Posterior cingulate gyrus (tissue), 11 donors: Measurements from ENCODE around the gene MBP.

Experiments used
- DNase-seq, 10 donors: peaks; one replicate each; pipeline versions ENCODE4 v3.0.0 to v3.0.0-alpha.2; 2020 to 2021; ENCODE audit warnings: mixed read lengths in 3 of 10
- intact Hi-C: fragments of 100-400 bp; cut with DNase I; formaldehyde crosslinking; loops from one replicate; pipeline ENCODE4 v1.15.1; 2023

The MBP gene

DNA sequence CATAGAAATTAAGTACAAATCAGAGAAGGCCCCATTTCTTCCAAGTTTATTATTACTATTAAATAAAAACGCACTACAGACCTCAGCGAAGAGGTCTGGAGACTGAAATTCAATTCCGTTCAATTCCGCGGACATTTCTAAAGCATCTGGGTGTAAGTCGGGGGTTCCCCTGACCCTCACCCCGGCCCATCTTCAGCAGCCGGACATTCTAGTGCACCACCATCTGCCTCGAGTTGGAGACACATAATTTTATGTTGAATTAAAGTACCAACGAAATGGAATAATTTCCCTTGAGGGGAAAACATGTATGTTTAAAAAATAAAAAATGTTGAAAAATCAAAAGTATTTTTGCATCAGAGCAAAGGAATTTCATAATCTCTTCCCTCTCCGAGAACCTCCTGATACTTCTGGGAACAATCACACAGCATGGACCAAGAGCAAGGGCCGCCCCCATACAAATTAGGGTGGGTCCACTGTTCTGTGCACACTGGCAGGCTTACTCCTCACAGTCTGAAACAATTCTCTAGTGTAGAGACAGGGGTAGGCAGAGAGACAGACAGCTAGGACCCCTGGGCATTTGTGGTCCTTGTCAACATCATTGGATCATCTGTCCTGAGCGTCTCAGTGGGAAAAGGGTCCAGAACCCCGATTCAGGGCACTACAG, 29.3 kb downstream of the MBP start:
- intact Hi-C loops, result no loop called here
- no peak for DNase-seq

DNA sequence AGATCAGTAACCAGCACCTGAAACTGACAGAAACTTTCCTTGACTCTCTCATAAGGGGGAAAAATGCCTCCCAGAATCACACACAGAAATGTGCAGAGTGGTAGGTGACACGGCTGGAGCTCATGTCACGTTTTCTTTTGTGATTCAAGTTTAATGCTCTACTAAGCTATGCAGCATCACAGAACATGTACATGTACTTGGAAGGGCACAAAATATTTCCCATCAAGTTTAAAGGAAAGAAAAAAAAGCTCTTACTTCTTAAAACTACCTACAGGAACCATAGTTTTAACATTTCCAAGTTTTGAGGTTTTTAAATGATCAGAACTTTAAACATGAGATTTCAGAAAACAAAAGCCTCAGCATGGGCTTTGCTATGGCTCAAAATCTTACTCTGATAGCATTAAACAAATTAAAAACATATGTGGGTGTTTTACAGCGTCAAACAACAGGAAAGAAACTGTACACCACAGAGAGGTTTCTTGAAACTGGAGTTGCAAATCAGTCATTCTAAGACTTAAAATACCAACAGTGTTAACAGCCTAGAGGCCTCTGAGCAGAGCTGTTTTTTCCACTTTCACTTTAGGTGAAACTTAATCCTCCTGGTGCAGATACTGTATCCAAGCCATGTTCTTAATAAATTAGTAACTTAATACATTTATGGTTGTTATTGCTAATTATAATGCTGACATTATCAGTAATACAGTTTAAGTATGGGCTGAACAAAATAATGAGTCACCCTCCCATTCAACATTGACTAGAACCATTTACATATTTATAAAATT, 30.1 kb downstream of the MBP start:
- no peak for DNase-seq
- intact Hi-C loops, result no loop called here

DNA sequence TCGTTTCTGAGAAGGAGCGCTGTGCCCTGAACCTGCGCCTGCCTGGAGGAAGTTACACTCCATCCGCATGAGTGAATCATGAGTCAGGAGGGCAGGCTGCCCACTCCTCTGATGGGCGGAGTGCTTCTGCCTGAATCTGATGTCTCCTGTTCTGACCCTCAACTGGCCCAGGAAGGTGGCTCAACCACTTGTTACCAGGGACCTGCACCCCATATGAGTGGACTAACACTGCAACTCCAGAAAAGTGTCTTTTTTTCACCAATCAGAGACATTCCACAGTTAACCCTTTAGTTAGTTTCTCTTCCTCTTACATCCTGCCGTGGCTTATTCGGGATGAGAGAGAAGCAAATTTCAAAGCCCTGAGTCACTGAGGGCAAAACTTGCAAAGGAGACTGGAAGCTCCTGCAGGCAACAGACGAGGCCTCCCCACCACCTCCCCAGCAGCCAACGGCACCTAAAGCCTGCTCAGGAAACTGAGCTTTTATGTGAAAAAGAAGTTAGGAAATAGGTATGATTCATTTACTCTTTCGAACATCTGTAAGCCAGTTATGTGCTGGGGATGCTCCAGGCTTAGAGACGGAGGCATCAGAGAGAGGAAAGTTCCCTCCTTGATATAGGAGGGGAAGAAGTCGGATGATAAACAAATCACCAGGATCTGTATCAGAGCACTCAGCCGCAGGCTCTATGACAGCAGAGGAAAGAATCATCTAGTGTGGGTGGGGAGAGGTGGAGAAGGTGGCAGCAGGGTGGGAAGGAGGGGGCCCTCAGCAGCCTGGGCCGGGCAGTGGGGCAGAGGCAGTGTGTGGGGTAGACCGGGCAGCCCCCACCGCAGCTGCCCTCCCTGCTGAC, 30.9 kb downstream of the MBP start:
- intact Hi-C loops, result no loop called here
- peak in 2 of 10 donors; percentile 30 to 69 for DNase-seq

DNA sequence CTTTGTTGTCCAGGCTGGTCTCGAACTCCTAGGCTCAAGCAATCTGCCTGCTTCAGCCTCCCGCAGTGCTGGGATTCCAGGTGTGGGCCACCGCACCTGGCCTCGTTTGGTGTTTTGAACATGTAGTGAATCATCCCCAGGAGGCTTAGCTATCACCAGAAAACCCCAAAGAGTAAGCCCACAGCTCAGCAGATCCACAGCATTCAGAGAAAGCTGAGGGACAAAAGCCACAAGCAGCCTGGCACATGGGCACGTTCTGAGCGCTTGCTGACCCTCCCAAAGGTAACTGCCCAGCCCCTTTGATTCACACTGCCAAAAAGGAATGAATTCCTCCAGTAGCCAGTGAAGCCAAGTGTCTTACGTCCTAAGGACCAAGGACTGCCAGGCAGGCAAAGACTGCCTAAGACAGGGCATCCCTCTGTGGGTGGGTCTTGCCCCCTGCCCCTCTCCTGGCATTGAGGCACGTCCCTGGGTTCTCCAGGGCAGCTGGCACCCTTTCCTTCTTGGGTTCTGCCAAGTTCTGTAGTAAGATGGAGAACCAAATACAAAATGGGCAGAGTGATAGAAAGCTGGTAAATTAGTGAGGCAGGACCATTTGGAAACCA, 31.7 kb downstream of the MBP start:
- intact Hi-C loops, result no loop called here
- DNase-seq, result peak in 1 of 10 donors; percentile 28

DNA sequence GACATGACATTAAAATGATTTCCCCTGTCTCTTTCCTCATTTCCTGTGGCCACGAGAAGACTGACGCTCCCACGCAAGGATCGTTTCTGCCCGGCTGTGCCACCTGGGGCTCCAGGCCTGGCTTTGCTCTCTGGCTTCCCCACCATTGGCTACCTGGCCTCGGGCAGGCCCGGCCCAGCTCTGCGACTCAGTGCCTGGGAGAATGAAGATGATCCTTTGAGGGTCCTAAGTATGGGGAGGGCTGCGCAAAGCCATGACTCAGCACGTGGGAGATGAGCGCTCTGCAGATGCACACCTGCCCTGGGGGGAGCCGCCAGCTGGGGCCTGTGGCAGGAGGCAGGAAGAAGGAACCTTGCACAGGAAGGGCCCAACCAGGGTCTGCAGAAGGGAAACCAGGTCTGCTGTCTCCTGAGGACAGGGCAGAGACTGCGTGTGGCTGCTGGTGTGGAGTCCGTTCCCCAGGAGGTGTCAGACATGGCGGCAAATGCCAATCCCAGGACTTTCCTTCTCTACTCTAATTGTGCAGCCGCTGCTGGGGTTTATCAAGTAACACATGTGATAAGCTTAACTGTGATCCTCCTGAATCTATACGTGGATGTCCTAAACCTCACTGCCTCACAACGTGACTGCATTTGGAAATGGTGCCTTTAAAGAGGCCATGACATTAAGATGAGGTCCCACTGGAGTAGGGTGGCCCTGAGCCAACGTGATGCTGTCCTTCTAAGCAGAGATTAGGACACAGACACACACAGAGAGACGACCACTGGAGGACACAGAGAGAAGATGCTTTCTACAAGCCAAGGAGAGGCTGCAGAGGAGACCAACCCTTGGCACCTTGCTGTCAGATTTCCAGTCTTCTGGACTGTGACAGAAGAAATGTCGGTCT, 32.9 kb downstream of the MBP start:
- DNase-seq, result peak in 2 of 10 donors; percentile 50 to 73
- intact Hi-C loops, result no loop called here

DNA sequence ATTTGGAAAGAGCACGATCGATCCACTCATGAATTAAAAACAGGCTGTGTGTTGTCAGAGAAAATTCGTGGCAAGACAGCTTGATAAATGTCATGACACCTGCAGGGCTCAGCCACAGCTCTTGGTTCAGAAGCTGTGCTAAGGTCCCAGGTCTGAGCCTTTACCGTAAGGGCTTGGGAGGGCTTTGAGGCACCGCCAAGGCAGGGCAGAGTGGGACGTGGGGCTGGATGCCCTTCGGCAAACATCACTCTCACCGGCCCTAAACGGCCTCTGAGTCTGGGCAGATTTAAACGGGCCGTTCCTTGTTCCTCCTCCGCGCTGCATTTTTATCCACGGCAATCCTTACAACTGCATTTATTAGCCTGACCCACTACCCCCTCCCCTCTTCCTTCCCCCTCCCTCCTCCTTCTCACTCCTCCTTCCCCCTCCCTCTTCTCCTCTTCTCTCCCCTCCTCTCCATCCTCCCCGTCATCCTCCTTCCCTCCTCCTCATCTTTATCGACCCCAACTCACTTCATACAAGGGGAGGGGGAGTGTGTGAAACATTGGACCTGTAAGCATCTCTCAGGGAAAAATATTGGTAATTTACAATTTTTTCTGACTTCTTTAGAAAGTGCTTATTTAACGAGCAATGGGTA, 33.9 kb downstream of the MBP start:
- peak in 2 of 10 donors; percentile 12 to 50 for DNase-seq
- intact Hi-C loops, result no loop called here

DNA sequence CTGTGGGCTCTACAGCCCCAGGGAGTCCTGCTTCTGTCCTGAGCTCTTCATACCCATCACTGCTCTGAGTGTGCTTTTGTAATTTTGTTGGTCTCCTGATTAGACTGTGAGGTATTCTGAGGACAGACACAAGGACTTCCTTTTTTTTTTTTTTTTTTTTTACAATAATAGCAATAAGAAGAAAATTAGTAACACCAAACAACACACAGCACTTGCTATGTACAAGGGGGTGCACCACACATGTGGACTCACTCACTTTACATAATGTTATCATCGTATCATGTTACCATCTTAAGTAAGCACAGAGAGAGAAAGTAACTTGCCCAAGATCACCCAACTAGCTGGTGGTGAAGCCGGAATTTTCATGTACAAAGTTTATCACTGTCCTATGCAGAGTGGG, 34.6 kb downstream of the MBP start:
- DNase-seq, result no peak
- intact Hi-C loops, result no loop called here

DNA sequence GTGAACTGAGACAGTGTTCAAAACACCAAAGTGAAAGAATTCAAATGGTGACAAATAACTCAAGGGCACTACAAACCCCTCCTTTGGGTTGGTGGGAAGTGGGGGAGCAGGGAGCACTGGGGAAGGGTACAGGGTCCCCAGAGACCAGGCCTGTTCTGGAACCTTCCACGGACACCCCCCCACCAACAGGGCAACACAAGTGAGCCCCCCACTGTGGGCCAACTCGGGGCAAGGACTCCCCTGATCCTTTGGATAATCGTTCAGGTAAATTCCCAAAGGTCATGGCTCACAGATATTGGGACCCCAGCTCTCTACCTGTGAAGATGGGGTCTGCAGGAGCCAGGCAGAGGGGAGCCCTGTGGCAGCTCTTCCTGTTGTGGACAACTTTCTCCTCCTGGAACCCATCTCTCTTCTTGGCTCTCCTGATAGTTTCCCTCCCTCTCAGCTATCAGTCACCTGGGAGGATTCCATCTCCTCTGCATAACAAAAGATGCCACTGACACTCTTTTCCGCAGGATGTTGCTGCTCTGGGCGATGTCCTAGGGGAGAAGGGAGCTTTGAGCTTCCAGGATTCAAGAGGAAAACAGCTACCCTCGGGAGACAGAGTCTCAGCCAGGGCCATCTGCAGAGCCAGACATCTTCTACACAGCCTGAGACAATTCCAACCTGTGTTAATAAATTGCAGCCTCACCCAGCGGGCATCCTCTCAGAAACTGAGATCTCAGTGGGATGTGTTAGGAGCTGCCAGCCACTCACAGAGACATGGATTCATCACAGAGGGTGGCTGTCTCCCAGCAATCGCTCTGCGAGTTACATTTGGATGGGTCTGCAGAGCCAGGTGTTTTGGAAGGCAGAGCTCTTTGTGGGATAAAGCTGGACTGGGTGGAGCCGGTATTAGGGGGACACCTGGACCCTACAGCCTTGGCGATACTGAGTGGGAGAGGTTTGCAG, 35.4 kb downstream of the MBP start:
- peak in 5 of 10 donors; percentile 19 to 89 (median 40) for DNase-seq
- intact Hi-C loops, result no loop called here

DNA sequence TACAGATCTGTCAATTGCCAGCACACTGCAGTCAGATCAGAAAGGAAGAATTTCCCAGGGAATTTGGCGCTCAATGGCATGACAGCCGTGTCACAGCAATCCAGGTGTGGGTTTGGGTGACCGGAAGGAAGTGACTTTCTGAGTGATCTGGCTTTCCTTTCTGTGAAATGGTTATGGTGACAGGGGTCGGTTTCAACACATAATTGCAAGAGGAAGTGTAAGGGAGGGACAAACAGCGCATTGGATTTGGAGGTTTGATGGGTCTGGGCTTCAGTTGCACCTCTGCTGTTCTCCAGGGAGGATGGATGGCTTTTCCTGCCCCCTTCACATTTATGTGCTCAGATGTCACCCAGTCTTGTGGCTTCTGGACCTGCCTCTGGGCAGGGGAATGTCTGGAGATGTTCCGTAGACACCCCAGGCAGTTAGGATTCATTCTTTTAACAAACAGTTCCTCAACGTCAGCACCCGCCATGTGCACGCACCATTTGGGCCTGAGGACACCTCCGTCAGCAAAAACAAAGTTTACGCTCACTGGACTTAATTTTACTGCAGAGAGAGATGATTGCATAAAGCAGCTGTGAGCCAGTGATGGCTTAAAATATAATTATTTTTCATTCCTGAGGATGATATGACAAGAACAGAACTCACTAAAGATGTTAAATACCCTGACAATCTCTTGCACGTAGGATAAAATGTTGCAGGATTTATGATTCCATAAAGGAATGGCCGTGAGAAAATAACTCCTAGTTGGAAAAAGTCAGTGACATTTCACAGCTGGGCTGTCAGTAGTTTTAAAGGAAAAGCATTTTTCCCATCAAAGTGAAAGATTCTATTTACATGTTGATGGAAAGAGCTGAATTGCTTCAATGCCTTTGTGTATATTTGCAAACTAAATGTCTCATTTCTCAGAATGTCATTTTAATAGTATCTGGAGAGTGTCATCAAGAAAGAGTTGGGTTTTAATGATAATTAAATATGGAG, 36.9 kb downstream of the MBP start:
- intact Hi-C loops, result no loop called here
- DNase-seq, result peak in 2 of 10 donors; percentile 26 to 48

DNA sequence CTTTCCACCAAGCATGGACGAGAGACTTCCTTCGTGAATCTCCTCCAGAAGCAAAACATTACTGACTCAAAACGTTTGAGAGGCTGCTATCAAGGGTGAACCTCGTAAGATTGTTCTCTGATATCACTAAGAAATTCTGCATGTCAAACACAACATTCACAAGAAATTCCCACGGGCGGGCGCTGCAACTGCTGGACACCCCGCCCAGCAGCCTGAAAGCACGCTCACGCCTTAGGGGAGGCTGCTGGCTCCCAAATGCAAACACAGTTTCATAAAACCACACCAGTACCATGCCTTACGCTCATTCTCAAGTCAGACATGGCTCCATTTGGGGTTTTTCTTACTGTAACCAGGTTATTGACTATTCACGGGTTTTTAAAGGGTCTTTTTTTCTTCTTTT, 39.0 kb downstream of the MBP start:
- DNase-seq, result peak in 2 of 10 donors; percentile 10 to 41
- intact Hi-C loops, result no loop called here

DNA sequence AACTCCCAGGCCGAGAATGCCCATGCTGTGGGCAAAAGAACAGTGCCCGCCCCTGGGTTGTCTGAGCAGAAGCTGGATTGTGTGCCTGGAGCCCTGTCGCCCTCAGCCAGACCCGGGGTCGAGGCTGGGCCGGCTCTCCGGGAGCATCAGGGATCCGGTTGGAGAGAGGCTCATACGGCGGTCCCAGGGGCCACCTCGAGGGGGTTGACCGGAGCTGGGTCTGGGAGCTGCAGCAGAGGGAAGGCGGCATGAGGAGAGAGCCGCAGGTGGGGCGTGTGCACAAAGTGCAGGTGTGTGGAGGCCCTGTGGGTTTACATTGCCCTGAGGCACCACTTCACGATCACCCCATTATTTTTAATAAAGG, 39.5 kb downstream of the MBP start:
- intact Hi-C loops, result no loop called here
- DNase-seq, result peak in 2 of 10 donors; percentile 57 to 62

DNA sequence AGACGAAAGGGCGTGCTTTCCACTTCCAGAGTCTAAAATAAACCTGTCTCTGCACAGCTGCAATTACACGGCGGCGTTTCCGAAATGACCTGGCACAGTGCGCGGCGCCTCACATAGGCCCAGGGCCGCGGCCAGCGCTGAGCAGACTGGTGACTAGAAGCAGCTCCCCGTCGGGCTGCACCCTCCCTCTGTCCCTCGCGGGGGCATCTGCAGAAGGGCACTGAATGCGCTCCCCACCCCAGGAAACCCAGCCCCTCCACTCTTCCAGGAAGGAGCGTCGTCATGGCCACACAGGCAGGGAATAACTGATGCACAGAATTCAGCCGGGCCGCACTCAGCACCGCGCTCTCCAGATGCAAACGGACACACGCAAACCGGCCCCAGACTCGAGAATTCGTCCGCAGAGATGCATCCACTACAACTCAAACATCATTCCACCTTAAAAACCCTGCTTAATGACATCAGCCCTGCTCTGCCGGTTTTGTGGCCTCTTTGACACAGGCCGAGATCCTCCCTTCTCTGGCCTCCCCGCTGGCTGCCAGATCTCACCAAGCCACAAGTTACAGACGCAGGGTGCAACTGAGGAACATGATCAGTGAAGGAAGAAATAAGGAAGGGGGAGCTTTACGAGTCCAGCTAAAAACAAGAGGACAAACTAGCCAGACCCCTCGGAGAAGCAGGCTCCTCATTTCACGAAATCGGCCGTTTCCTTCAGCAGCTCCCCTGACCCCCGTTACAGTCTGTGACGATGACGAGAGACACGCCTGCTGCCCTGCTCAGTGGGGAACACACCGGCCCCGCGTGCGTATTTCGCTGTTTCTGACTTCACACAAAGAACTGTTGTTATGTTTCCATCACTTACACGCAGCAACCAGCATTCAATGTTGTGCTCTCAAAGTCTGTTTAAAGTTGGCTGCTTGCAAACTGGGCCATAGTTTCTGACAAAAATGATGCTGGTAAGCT, 40.2 kb downstream of the MBP start:
- peak in 3 of 10 donors; percentile 43 to 87 (median 54) for DNase-seq
- intact Hi-C loops, result no loop called here

DNA sequence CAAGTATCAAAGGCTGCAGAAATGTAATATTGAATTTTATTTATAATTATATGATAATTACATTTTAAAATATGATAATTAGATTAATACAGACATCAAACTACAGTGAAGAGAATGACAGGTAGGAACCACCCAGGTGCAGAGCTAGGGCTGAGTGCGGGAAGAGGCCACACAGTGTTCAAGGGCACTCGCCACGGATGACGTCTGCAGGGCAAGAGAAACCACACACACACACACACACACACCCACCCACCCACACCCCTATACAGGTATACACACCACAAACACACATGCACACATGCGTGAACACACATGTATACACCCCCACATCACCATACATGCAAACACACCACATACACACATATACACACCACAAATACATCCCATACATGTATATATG, 41.2 kb downstream of the MBP start:
- intact Hi-C loops, result no loop called here
- peak in 2 of 10 donors; percentile 6 to 29 for DNase-seq

DNA sequence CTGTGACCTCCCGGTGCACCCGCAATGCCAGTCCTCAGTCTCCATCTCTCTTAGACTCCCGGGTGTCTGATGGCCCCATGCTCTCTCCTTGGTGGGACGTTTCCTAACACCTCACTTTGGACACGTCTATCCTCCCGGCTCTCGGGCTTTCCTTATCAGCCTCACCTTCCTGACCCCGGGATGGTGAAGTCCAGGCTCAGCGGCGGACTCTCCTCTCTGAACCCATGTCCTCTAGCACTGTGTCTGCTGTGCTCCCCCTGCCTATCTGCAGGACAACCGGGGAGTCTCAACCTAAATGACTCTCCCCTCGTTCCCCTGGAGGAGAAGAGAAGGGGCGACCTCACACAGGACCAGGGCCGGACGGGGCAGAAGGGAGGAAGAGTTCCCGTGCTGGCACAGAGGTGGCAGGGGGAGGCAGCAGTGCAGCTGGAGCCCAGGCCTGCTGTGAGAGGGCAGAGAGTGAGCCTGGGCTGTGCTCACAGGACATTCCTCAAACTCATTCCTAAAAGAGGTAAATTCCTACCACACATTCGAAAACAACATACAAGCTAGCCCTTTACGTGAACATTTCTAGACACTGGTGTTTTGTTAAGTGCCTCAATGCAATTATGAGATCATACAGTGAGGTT, 41.9 kb downstream of the MBP start:
- peak in 2 of 10 donors; percentile 68 for DNase-seq
- intact Hi-C loops, result no loop called here

DNA sequence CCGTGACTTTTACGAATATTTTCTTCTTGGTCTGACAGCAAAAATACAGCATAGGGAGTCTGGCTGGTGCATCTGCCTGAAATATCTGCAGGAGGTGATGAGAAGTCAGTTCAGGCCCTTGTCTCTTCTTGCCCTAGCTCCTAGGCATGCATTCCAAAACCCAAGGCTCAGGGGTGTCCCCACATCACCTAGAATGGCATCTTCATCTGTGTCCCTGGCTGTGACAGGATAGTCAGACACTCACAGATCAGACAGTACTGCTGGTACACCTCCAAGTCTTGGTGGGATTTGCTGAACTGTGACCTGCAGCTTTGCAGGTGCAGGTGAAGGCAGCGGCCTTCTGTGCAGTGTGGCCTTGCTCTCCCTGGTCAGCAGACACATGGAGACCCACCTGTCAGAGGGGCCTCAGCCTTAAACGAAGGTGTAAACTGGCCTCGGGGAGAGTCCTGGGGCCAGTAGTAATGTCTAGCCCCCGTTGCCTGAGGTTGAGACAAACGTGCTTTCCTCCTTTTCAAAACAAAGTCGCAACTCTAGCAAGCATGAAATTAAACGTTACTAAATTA, 42.8 kb downstream of the MBP start:
- DNase-seq, result peak in 2 of 10 donors; percentile 6 to 52
- intact Hi-C loops, result no loop called here
